Measurements from ENCODE around the gene ACOT13. TPM values are rescaled to one million over a fixed set of nuclear protein-coding genes. Genes with fewer than 3 reads are reported as not detected.

Gene ACOT13
- polyA plus RNA-seq, 2 of the 4 experiments (the other 2 are of a cell fraction): 22.9 to 87.7 TPM

DNA sequence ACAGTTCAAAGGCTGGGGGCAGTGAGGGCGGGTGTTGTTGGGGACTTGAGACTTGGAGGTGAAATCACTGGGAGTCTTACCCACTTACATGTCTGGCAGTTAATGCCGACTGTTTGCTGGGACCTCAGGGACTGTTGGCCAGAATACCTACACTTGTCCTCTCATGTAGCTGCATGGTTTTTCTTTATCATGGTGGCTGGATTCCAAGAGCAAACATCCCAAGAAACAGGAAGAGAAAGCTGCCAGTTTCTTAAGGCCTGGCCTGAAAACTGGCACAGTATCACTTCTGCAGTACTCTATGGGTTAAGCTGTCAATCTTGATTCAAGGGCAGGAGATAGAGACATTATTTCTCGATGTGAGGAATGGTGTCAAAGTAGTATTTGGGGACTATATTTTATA is 71.9 kb downstream of the ACOT13 start:
- no peak for ATAC-seq
- H3K4me1 ChIP-seq: peaks cover 14% of the 10 kb centered on the region
- no peaks in the 10 kb centered on the region for H3K9me3 ChIP-seq
- H3K4me3 ChIP-seq: no peak overlapping the region
- FAIRE-seq: no peak
- no peak for TF ChIP-seq POLR2AphosphoS2 (conservative IDR thresholded peaks at IDR 0.05; ENCODE audit: low read length)
- TF ChIP-seq, protein P1, sequence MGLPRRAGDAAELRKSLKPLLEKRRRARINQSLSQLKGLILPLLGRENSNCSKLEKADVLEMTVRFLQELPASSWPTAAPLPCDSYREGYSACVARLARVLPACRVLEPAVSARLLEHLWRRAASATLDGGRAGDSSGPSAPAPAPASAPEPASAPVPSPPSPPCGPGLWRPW (IDR thresholded peaks at IDR 0.05): no peak
- TF ChIP-seq MYC (IDR thresholded peaks at IDR 0.05; ENCODE audit: borderline replicate concordance, low read length): no peak
- TF ChIP-seq HOXB13 (CRISPR knock-in tag; IDR thresholded peaks at IDR 0.05; ENCODE audit: low read depth): no peak
- TF ChIP-seq FOSB (CRISPR knock-in tag; IDR thresholded peaks at IDR 0.05): no peak
- TF ChIP-seq RNF2 (IDR thresholded peaks at IDR 0.05; ENCODE audit: borderline replicate concordance, low read depth): no peak
- no peak for DNase-seq (ENCODE audit: low read depth in 1 of 2, low spot score in 1 of 2)
- 38% methylated on average over 2 of the region's 3 CpGs for WGBS (ENCODE audit: missing lambda C conversion rate)
- POLR2A ChIA-PET: interaction anchor here (1.2 kb wide), 1 partner anchor 17 kb away, joined by 3 read pairs; no protein-coding TSS in a partner anchor
- no peak overlapping the region for H3K4me2 ChIP-seq
- CTCF ChIA-PET: interaction anchor here (1.2 kb wide), 1 partner anchor 15 kb away, joined by 5 read pairs; no protein-coding TSS in a partner anchor
- H3K27ac ChIP-seq: no peak overlapping the region

- FAIRE-seq (no peak), ATAC-seq (no peak), DNase-seq (ENCODE audit: low read depth in 1 of 2, low spot score in 1 of 2) (no peak)
- H3K27ac ChIP-seq: no peak overlapping the region
- H3K4me2 ChIP-seq: no peak overlapping the region
- peaks cover 19% of the 10 kb centered on the region for H3K4me1 ChIP-seq
- H3K4me3 ChIP-seq: no peak overlapping the region
- TF ChIP-seq ZSCAN20 (CRISPR knock-in tag; IDR thresholded peaks at IDR 0.05) (no peak), TFCP2L1 (CRISPR knock-in tag; IDR thresholded peaks at IDR 0.05) (no peak), SMC3 (IDR thresholded peaks at IDR 0.05) (no peak), MAX (IDR thresholded peaks at IDR 0.05) (no peak), CHD2 (IDR thresholded peaks at IDR 0.05; ENCODE audit: low read length, partially characterized antibody) (no peak), SREBF2 (IDR thresholded peaks at IDR 0.05) (no peak), RCOR1 (IDR thresholded peaks at IDR 0.05; ENCODE audit: low read depth, low read length) (no peak), RFX5 (IDR thresholded peaks at IDR 0.05) (no peak), PBX3 (IDR thresholded peaks at IDR 0.05) (no peak), EP300 (IDR thresholded peaks at IDR 0.05) (no peak), HOXA7 (CRISPR knock-in tag; IDR thresholded peaks at IDR 0.05) (no peak), HOXB5 (CRISPR knock-in tag; IDR thresholded peaks at IDR 0.05) (no peak), CEBPB (IDR thresholded peaks at IDR 0.05) (no peak)
- TF ChIP-seq, protein P2, sequence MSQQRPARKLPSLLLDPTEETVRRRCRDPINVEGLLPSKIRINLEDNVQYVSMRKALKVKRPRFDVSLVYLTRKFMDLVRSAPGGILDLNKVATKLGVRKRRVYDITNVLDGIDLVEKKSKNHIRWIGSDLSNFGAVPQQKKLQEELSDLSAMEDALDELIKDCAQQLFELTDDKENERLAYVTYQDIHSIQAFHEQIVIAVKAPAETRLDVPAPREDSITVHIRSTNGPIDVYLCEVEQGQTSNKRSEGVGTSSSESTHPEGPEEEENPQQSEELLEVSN (IDR thresholded peaks at IDR 0.05; ENCODE audit: borderline replicate concordance, low read depth): no peak
- no peaks in the 10 kb centered on the region for H3K9me3 ChIP-seq
- CTCF ChIA-PET: interaction anchor here (1.0 to 2.1 kb wide), 2 partner anchors 26 to 160 kb away, joined by 5 to 6 read pairs; no protein-coding TSS in a partner anchor
- POLR2A ChIA-PET: interaction anchor here (0.5 to 0.8 kb wide), 2 partner anchors 21 to 22 kb away, joined by 3 read pairs; partner anchors contain the start of gene C6orf62
These were observed 74.0 kb downstream of the ACOT13 start for GRCh38 chr6:24740861-24741260.

DNA sequence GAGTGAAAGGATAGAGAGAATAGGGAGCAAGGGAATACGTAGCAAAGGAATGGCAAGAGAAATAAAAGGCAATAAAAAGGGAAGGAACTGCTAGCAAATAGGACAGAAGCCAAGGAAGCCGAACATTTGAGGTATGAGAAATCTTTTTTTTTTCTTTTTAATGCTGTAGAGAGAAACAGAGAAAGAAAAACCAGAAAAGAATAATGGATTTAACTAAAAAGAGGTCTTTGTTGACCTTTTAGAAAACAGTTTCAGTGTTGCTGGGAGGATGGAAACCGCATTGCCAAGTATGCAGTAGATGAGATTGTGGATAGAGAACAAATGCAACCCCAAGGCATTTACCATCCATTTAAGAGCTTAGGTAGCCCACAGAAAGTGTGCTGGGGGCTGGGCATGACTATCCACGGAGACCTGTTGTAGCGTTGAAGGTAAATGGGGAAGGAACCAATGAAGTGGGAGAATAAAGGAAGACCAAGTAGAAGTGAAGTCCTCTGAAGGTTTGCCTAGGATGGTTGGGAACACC is 75.4 kb downstream of the ACOT13 start:
- H3K4me1 ChIP-seq: peaks cover 19% of the 10 kb centered on the region
- ChIA-PET CTCF (interaction anchor here (1.5 kb wide), 1 partner anchor 25 kb away, joined by 6 read pairs; no protein-coding TSS in a partner anchor), POLR2A (interaction anchor here (1.9 to 2.0 kb wide), 2 partner anchors 21 to 23 kb away, joined by 12 to 30 read pairs; partner anchors contain the start of gene C6orf62)
- DNase-seq (ENCODE audit: low read depth in 1 of 2, low spot score in 1 of 2) (no peak), FAIRE-seq (no peak), ATAC-seq (no peak)
- H3K4me2 ChIP-seq: peak overlapping the region; percentile 72
- 95% methylated on average over 5 of the region's 5 CpGs for WGBS (ENCODE audit: missing lambda C conversion rate)
- no peaks in the 10 kb centered on the region for H3K9me3 ChIP-seq
- no peak overlapping the region for H3K4me3 ChIP-seq
- peak overlapping the region; percentile 78 to 83; a peak in 4 of 6 replicates for H3K27ac ChIP-seq
- TF ChIP-seq SREBF2 (IDR thresholded peaks at IDR 0.05): no peak
- TF ChIP-seq GATA3 (IDR thresholded peaks at IDR 0.05; ENCODE audit: borderline replicate concordance): no peak
- no peak for TF ChIP-seq CHD4 (IDR thresholded peaks at IDR 0.05; ENCODE audit: borderline replicate concordance)
- no peak for TF ChIP-seq POLR2A (IDR thresholded peaks at IDR 0.05; ENCODE audit: low read length)
- TF ChIP-seq MAZ (IDR thresholded peaks at IDR 0.05; ENCODE audit: borderline replicate concordance, low read depth, low read length): no peak
- no peak for TF ChIP-seq PBX3 (IDR thresholded peaks at IDR 0.05)
- no peak for TF ChIP-seq CBX2 (IDR thresholded peaks at IDR 0.05; ENCODE audit: borderline replicate concordance, low read depth)
- no peak for TF ChIP-seq MAFK (IDR thresholded peaks at IDR 0.05; ENCODE audit: partially characterized antibody)
- no peak for TF ChIP-seq FOSB (CRISPR knock-in tag; IDR thresholded peaks at IDR 0.05)
- no peak for TF ChIP-seq PHF8 (IDR thresholded peaks at IDR 0.05; ENCODE audit: borderline replicate concordance, low read depth)
- no peak for TF ChIP-seq ZC3H11A (IDR thresholded peaks at IDR 0.05)
- TF ChIP-seq BCL3 (IDR thresholded peaks at IDR 0.05): no peak
- TF ChIP-seq, protein P3, sequence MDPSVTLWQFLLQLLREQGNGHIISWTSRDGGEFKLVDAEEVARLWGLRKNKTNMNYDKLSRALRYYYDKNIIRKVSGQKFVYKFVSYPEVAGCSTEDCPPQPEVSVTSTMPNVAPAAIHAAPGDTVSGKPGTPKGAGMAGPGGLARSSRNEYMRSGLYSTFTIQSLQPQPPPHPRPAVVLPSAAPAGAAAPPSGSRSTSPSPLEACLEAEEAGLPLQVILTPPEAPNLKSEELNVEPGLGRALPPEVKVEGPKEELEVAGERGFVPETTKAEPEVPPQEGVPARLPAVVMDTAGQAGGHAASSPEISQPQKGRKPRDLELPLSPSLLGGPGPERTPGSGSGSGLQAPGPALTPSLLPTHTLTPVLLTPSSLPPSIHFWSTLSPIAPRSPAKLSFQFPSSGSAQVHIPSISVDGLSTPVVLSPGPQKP (IDR thresholded peaks at IDR 0.05; ENCODE audit: low read depth, low read length): no peak

All from A549 (cell line).